Smooth muscle cell (in vitro differentiated cells): ENCODE measurements around the gene GRWD1. TPM values are rescaled to one million over a fixed set of nuclear protein-coding genes. Genes with fewer than 3 reads are reported as not detected.

Experiments used
- DNase-seq: peaks from one replicate; lab custom pipeline; 2025; ENCODE audit not compliant: unreplicated experiment; lab: John Stamatoyannopoulos, UW
- H2AFZ ChIP-seq: fragments of 200-600 bp; sonication (generic); 2 replicates; pipeline ENCODE4 v1.6.0; 2016; ENCODE audit warnings: antibody characterized with exemption, low read depth, mild to moderate bottlenecking
- H3F3A ChIP-seq: fragments of 200-600 bp; sonication (generic); 2 replicates; pipeline ENCODE4 v1.6.0; 2017; ENCODE audit warnings: antibody characterized with exemption, low read depth
- H3K27ac ChIP-seq: fragments of 200-600 bp; sonication (generic); 2 replicates; pipeline ENCODE4 v1.5.1; 2016; ENCODE audit warnings: low read depth, mild to moderate bottlenecking
- H3K27me3 ChIP-seq: fragments of 200-600 bp; sonication (generic); 2 replicates; pipeline ENCODE4 v1.6.1; 2016; ENCODE audit warnings: low read depth, mild to moderate bottlenecking
- H3K36me3 ChIP-seq: fragments of 200-600 bp; sonication (generic); 2 replicates; pipeline ENCODE4 v1.5.1; 2016; ENCODE audit warnings: low read depth
- H3K4me1 ChIP-seq: fragments of 200-600 bp; sonication (generic); 2 replicates; pipeline ENCODE4 v1.5.1; 2016; ENCODE audit warnings: low read depth
- H3K4me2 ChIP-seq: fragments of 200-600 bp; sonication (generic); 2 replicates; pipeline ENCODE4 v1.6.0; 2016; ENCODE audit warnings: mild to moderate bottlenecking
- H3K4me3 ChIP-seq: fragments of 200-600 bp; sonication (generic); 2 replicates; pipeline ENCODE4 v1.5.1; 2016; ENCODE audit warnings: mild to moderate bottlenecking
- H3K79me2 ChIP-seq: fragments of 200-600 bp; sonication (generic); 2 replicates; pipeline ENCODE4 v1.6.0; 2016; ENCODE audit warnings: low read depth, mild to moderate bottlenecking
- H3K9ac ChIP-seq: fragments of 200-600 bp; sonication (generic); 2 replicates; pipeline ENCODE4 v1.6.0; 2016; ENCODE audit warnings: low read depth
- H3K9me3 ChIP-seq: fragments of 200-600 bp; sonication (generic); replicated peaks from 2 replicates; pipeline ENCODE4 v1.5.1; 2016; ENCODE audit warnings: low read depth
- H4K20me1 ChIP-seq: fragments of 200-600 bp; sonication (generic); 2 replicates; pipeline ENCODE4 v1.6.0; 2016; ENCODE audit warnings: low read depth
- WGBS: methylation state at CpG from one replicate; pipeline ENCODE4 v1.1.7; 2016; ENCODE audit warnings: low lambda C conversion rate; 5-methylcytosine and 5-hydroxymethylcytosine counted together
- polyA plus RNA-seq: library from polyadenylated mRNA; unstranded; fragments of >200 nt; fragmentation: Nextera tagmentation; extraction: Ambion mirVana; gene quantifications from 2 replicates; pipeline ENCODE4 v1.2.1, GENCODE V29; 2016
- total RNA-seq: library from RNA; depleted of rRNA; stranded (reverse); fragments of >200 nt; gene quantifications from 2 replicates; pipeline ENCODE4 v1.2.3, GENCODE V29; 2014
- TF ChIP-seq, protein P1 (sequence below): fragments of 200-600 bp; sonication (generic); IDR thresholded peaks from 2 replicates; pipeline ENCODE4 v1.5.1; 2017; ENCODE audit warnings: borderline replicate concordance, mild to moderate bottlenecking, antibody characterized with exemption; ENCODE audit not compliant: insufficient read depth, poor library complexity, severe bottlenecking

Gene GRWD1
- total and polyA plus RNA-seq, 2 experiments from 2014 or later = 22.1 to 23.6 TPM

GRCh38 chr19:48496959-48497727, 51.4 kb downstream of the GRWD1 start:
- Histone ChIP-seq H3K4me1 (peaks cover 4% of the 10 kb centered on the region), H2AFZ (no peak overlapping the region), H3K27ac (no peak overlapping the region), H3K9me3 (no peaks in the 10 kb centered on the region), H3K36me3 (no peaks in the 10 kb centered on the region), H3K27me3 (no peaks in the 10 kb centered on the region), H4K20me1 (no peaks in the 10 kb centered on the region), H3K9ac (no peak overlapping the region), H3K79me2 (no peaks in the 10 kb centered on the region), H3K4me3 (no peak overlapping the region), H3K4me2 (no peak overlapping the region), H3F3A (peaks cover 6% of the 10 kb centered on the region)
- no peak for DNase-seq
- WGBS = 93% methylated on average over 32 of the region's 45 CpGs
- TF ChIP-seq, protein P1, sequence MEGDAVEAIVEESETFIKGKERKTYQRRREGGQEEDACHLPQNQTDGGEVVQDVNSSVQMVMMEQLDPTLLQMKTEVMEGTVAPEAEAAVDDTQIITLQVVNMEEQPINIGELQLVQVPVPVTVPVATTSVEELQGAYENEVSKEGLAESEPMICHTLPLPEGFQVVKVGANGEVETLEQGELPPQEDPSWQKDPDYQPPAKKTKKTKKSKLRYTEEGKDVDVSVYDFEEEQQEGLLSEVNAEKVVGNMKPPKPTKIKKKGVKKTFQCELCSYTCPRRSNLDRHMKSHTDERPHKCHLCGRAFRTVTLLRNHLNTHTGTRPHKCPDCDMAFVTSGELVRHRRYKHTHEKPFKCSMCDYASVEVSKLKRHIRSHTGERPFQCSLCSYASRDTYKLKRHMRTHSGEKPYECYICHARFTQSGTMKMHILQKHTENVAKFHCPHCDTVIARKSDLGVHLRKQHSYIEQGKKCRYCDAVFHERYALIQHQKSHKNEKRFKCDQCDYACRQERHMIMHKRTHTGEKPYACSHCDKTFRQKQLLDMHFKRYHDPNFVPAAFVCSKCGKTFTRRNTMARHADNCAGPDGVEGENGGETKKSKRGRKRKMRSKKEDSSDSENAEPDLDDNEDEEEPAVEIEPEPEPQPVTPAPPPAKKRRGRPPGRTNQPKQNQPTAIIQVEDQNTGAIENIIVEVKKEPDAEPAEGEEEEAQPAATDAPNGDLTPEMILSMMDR = no peak

DNA sequence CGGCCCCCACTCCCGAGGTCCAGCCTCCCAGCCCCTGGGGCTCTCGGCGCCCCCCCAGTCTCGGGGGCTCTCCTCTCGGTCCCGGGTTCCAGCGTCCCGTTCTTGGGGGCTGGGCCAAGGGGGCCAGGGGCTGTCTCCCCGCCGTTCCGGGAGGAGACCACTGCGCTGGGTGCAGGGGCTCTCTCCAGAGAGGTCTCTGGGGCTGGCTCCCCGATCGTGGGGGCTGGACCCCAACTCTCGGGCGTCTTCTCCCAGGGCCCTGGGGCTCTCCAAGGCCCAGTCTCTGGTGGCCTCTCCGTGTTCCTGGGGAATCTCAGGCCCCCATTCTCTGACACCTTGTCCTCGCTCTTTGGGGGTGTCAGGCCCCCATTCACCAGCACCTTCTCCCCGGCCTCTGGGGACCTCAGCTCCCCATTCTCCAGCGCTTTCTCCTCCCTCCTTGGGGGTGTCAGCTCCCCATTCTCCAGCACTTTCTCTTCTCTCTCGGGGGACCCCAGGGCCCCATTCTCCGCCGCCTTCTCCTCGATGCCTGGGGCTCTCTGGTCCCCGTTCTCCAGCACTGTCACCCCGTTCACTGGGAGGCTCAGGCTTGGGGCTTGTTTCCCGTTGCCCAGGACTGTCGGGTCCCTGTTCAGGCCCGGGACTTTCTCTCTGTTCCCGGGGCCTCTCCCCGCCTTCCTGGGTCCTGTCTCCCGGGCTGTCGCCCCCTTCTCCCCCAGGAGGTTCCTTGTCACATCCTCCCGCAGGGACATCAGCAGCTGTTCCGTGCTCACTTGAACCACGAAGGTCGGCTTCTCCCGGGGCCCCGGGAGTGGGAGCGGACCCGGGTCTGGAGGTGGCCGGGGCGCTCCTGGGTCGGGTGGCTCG, 52.2 kb downstream of the GRWD1 start:
- Histone ChIP-seq H3K4me2 (no peak overlapping the region), H3K79me2 (no peaks in the 10 kb centered on the region), H3K4me3 (no peak overlapping the region), H3K27me3 (no peaks in the 10 kb centered on the region), H2AFZ (no peak overlapping the region), H3K36me3 (no peaks in the 10 kb centered on the region), H3K4me1 (peaks cover 4% of the 10 kb centered on the region), H3F3A (peaks cover 6% of the 10 kb centered on the region), H4K20me1 (no peaks in the 10 kb centered on the region), H3K9me3 (no peaks in the 10 kb centered on the region), H3K27ac (no peak overlapping the region), H3K9ac (no peak overlapping the region)
- DNase-seq = no peak
- TF ChIP-seq, protein P1 = no peak
- 91% methylated on average over 26 of the region's 46 CpGs for WGBS

DNA sequence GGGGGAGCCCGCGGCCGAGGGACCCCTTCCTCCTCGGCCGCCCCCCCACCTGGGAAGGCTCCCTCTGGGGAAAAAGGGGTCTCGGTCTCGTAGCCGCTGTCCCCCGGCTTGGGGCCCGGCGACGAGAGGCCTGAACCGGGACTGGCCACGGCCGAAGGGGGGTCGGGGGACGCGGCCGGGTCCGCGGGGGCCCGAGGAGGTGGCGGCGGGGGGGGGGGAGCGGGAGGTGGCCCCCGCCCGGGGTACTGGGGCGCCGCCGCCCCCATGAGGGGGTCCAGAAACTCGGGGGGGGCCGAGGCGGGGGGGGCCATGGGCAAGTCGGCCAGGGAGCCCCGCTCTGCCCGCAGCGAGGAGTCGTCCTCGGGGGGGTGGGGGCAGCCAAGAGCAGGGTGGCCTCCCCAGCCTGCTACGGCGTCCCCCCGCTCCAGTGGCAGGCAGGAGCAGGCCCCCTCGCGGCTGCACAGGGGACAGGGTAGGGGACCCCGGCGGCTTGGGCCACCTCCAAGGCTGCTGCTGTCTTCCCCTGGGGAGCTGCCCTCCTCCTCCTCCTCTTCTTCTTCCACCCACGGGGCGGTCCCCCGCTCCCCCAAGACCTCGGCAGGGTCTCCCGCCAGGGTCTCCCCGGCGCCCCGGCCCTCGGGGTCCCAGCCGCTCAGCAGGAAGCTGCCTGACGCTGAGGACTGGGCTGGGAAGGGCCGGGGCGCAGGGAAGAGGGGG, 53.0 kb downstream of the GRWD1 start:
- H3K9ac ChIP-seq = no peak overlapping the region
- WGBS = 96% methylated on average over 14 of the region's 59 CpGs

More for the DNA sequence above, 53.0 kb downstream of the GRWD1 start:
- no peaks in the 10 kb centered on the region for H4K20me1 ChIP-seq
- H3K4me2 ChIP-seq = no peak overlapping the region
- no peak for DNase-seq
- H3K27ac ChIP-seq = no peak overlapping the region
- no peaks in the 10 kb centered on the region for H3K79me2 ChIP-seq
- no peaks in the 10 kb centered on the region for H3K9me3 ChIP-seq
- H3K4me3 ChIP-seq = no peak overlapping the region
- no peaks in the 10 kb centered on the region for H3K36me3 ChIP-seq
- H3K4me1 ChIP-seq = peaks cover 4% of the 10 kb centered on the region
- TF ChIP-seq, protein P1 = no peak
- H3K27me3 ChIP-seq = no peaks in the 10 kb centered on the region
- no peak overlapping the region for H2AFZ ChIP-seq
- peaks cover 6% of the 10 kb centered on the region for H3F3A ChIP-seq
